ENCODE data around the gene BGN. TPM values are rescaled to one million over a fixed set of nuclear protein-coding genes. Genes with fewer than 3 reads are reported as not detected.

BGN gene
- total and polyA plus RNA-seq, 8 donors, result 6.2 to 64.3 (median 16.2) TPM

DNA sequence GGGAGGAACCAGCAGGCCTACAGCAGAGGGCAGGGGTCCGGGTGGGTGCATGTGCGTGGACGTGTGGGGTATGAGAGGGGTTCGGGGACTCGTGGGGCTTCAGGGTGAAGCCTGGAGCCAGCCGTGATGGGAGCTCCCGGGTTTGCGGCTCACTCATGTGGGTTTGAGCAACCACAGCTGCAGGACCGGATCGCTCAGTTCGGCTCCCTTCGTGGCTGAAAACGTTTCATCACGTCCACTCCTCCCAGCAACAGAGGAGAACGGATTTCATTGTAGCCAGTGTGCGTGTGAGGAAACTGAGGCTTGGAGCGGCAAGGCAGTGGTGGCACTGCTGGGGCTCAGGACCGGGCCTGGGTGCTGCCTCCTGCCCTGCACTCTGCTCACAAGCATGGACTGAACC lies 10.6 kb downstream of the BGN start:
- 70 to 91% (median 85%) methylated on average over 2 to 18 of the region's 18 CpGs for WGBS, 5 donors
- DNase-seq, result no peak
- H3K36me3 ChIP-seq, result no peaks in the 10 kb centered on the region
- intact Hi-C loops (cut with DNase I; ENCODE audit: low total_unique reads), result no loop called here
- H3K4me1 ChIP-seq, result peaks cover 0 to 7% (median 3%) of the 10 kb centered on the region in 4 donors
- TF ChIP-seq EP300 (IDR thresholded peaks at IDR 0.05), result no peak
- TF ChIP-seq POLR2AphosphoS5 (IDR thresholded peaks at IDR 0.05), result no peak
- TF ChIP-seq POLR2A (IDR thresholded peaks at IDR 0.05), result no peak
- TF ChIP-seq, protein P1, sequence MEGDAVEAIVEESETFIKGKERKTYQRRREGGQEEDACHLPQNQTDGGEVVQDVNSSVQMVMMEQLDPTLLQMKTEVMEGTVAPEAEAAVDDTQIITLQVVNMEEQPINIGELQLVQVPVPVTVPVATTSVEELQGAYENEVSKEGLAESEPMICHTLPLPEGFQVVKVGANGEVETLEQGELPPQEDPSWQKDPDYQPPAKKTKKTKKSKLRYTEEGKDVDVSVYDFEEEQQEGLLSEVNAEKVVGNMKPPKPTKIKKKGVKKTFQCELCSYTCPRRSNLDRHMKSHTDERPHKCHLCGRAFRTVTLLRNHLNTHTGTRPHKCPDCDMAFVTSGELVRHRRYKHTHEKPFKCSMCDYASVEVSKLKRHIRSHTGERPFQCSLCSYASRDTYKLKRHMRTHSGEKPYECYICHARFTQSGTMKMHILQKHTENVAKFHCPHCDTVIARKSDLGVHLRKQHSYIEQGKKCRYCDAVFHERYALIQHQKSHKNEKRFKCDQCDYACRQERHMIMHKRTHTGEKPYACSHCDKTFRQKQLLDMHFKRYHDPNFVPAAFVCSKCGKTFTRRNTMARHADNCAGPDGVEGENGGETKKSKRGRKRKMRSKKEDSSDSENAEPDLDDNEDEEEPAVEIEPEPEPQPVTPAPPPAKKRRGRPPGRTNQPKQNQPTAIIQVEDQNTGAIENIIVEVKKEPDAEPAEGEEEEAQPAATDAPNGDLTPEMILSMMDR (IDR thresholded peaks at IDR 0.05), result no peak
- H3K27me3 ChIP-seq, result peaks cover 0 to 19% (median 0%) of the 10 kb centered on the region in 3 donors
- no peak overlapping the region for H3K4me3 ChIP-seq
- H3K27ac ChIP-seq, result no peak overlapping the region
- H3K9me3 ChIP-seq, result no peaks in the 10 kb centered on the region

DNA sequence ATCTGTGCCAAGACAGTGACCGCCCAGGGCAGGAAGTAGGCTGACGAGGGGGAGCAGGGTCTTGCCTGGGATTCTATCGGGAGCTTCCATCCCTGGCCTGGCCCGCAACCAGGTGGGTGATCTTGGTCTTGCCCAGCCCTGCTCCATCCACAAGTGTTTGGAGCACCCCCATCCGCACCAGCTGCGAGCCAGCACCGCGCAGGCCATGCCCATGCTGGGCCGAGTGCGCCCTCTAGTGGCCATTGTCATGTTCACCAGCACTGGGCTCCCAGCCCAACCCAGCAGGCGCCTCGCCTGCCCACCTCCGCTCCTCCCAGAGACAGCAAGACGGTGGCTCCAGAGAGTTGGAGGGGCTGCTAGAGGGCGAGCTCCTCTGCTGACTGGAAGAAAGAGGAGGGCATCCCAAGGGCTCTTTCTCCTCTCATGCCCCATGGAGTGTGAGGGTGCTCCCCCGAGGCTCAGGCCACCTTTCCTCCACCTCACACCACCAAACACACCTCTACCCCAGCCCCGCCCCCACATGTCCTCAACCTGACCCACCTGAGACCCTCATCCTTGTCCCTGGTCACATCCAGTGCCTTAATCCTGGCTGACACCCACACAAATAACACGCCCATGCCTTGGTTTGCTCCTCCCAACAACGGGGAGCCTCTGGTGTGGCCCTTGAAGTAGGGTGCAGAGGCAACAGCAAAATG lies 12.9 kb downstream of the BGN start:
- WGBS, 5 donors, result 16 to 51% (median 18%) methylated on average over 5 to 19 of the region's 19 CpGs
- no peak overlapping the region for H3K27ac ChIP-seq
- TF ChIP-seq POLR2AphosphoS5 (IDR thresholded peaks at IDR 0.05), result peak in 1 of 3 donors; percentile 24
- TF ChIP-seq, protein P1 (IDR thresholded peaks at IDR 0.05), result peak in 5 of 7 experiments; percentile 57 to 86 (median 71)
- TF ChIP-seq EP300 (IDR thresholded peaks at IDR 0.05), result no peak
- TF ChIP-seq POLR2A (IDR thresholded peaks at IDR 0.05), result no peak
- peaks cover 0 to 7% (median 3%) of the 10 kb centered on the region in 4 donors for H3K4me1 ChIP-seq
- no peaks in the 10 kb centered on the region for H3K36me3 ChIP-seq
- peak; percentile 86 to 91 for DNase-seq
- H3K4me3 ChIP-seq, result no peak overlapping the region
- intact Hi-C loops (cut with DNase I; ENCODE audit: low total_unique reads), result no loop called here
- peaks cover 0 to 14% (median 0%) of the 10 kb centered on the region in 3 donors for H3K27me3 ChIP-seq
- H3K9me3 ChIP-seq, result no peaks in the 10 kb centered on the region

DNA sequence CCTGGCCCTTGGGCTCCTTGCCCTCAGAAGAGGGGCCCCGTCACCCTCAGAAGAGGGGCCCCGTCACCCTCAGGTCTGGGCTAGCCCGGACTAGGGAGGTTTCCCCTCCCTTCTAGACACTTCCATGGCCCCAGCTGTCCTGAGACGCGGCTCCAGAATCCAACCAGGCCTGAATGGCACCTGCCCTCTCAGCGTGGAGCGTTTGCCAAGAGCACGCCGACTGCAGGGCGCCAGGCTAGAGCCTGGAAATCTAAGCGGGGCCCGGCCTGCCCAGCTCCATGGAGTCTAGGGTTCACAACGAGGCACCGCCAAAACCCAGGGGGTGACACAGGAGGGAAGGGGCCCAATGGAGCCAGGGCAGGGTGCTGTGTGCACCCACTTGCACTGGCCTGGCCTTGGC lies 14.8 kb downstream of the BGN start:
- no peak for DNase-seq
- Histone ChIP-seq H3K36me3 (no peaks in the 10 kb centered on the region), H3K9me3 (no peaks in the 10 kb centered on the region), H3K27me3 (peaks cover 0 to 14% (median 0%) of the 10 kb centered on the region in 3 donors), H3K4me1 (peaks cover 0 to 7% (median 3%) of the 10 kb centered on the region in 4 donors), H3K27ac (no peak overlapping the region), H3K4me3 (no peak overlapping the region)
- WGBS, 5 donors, result 80 to 87% (median 85%) methylated on average over 2 to 14 of the region's 14 CpGs
- intact Hi-C loops (cut with DNase I; ENCODE audit: low total_unique reads), result no loop called here
- TF ChIP-seq EP300 (IDR thresholded peaks at IDR 0.05) (no peak), POLR2AphosphoS5 (IDR thresholded peaks at IDR 0.05) (no peak), POLR2A (IDR thresholded peaks at IDR 0.05) (no peak)
- TF ChIP-seq, protein P1 (IDR thresholded peaks at IDR 0.05), result no peak

DNA sequence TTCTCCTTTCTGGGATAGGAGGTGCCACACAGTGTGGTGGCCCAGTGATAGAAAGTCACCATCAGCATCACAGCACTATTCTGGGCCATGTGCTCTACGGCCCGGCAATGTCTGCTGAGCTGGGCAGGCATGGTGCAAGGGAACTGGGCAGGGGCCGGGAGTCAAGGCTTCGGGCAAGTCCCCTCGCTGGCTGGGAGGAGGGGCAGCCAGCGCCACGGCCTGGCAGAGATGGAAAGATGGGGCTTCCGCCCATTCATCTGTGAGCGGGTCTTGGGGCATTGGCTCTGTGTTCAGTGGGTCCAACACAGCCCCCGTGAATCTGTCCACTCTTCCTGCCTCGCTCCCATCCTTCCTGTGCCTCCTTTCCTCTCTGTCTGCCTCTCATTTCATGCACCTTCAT lies 15.6 kb downstream of the BGN start:
- H3K4me1 ChIP-seq, result peaks cover 0 to 7% (median 3%) of the 10 kb centered on the region in 4 donors
- H3K4me3 ChIP-seq, result no peak overlapping the region
- intact Hi-C loops (cut with DNase I; ENCODE audit: low total_unique reads), result no loop called here
- H3K9me3 ChIP-seq, result no peaks in the 10 kb centered on the region
- H3K36me3 ChIP-seq, result no peaks in the 10 kb centered on the region
- WGBS, 5 donors, result 70 to 83% (median 74%) methylated on average over 10 to 11 of the region's 11 CpGs
- DNase-seq, result no peak
- no peak for TF ChIP-seq POLR2A (IDR thresholded peaks at IDR 0.05)
- TF ChIP-seq EP300 (IDR thresholded peaks at IDR 0.05), result no peak
- TF ChIP-seq POLR2AphosphoS5 (IDR thresholded peaks at IDR 0.05), result no peak
- TF ChIP-seq, protein P1 (IDR thresholded peaks at IDR 0.05), result no peak
- H3K27ac ChIP-seq, result no peak overlapping the region
- H3K27me3 ChIP-seq, result peaks cover 0 to 18% (median 0%) of the 10 kb centered on the region in 3 donors

Data from stomach (tissue), 9 donors.